ENCODE measurements around the gene CRACR2B. TPM values are rescaled to one million over a fixed set of nuclear protein-coding genes. Genes with fewer than 3 reads are reported as not detected.

Gene CRACR2B
- total and polyA plus RNA-seq, 2 of the 8 experiments (the other 6 are each of a cell fraction or from before 2014, with no cell fraction given), result 18.2 to 26.4 TPM

- TF ChIP-seq, protein P1, sequence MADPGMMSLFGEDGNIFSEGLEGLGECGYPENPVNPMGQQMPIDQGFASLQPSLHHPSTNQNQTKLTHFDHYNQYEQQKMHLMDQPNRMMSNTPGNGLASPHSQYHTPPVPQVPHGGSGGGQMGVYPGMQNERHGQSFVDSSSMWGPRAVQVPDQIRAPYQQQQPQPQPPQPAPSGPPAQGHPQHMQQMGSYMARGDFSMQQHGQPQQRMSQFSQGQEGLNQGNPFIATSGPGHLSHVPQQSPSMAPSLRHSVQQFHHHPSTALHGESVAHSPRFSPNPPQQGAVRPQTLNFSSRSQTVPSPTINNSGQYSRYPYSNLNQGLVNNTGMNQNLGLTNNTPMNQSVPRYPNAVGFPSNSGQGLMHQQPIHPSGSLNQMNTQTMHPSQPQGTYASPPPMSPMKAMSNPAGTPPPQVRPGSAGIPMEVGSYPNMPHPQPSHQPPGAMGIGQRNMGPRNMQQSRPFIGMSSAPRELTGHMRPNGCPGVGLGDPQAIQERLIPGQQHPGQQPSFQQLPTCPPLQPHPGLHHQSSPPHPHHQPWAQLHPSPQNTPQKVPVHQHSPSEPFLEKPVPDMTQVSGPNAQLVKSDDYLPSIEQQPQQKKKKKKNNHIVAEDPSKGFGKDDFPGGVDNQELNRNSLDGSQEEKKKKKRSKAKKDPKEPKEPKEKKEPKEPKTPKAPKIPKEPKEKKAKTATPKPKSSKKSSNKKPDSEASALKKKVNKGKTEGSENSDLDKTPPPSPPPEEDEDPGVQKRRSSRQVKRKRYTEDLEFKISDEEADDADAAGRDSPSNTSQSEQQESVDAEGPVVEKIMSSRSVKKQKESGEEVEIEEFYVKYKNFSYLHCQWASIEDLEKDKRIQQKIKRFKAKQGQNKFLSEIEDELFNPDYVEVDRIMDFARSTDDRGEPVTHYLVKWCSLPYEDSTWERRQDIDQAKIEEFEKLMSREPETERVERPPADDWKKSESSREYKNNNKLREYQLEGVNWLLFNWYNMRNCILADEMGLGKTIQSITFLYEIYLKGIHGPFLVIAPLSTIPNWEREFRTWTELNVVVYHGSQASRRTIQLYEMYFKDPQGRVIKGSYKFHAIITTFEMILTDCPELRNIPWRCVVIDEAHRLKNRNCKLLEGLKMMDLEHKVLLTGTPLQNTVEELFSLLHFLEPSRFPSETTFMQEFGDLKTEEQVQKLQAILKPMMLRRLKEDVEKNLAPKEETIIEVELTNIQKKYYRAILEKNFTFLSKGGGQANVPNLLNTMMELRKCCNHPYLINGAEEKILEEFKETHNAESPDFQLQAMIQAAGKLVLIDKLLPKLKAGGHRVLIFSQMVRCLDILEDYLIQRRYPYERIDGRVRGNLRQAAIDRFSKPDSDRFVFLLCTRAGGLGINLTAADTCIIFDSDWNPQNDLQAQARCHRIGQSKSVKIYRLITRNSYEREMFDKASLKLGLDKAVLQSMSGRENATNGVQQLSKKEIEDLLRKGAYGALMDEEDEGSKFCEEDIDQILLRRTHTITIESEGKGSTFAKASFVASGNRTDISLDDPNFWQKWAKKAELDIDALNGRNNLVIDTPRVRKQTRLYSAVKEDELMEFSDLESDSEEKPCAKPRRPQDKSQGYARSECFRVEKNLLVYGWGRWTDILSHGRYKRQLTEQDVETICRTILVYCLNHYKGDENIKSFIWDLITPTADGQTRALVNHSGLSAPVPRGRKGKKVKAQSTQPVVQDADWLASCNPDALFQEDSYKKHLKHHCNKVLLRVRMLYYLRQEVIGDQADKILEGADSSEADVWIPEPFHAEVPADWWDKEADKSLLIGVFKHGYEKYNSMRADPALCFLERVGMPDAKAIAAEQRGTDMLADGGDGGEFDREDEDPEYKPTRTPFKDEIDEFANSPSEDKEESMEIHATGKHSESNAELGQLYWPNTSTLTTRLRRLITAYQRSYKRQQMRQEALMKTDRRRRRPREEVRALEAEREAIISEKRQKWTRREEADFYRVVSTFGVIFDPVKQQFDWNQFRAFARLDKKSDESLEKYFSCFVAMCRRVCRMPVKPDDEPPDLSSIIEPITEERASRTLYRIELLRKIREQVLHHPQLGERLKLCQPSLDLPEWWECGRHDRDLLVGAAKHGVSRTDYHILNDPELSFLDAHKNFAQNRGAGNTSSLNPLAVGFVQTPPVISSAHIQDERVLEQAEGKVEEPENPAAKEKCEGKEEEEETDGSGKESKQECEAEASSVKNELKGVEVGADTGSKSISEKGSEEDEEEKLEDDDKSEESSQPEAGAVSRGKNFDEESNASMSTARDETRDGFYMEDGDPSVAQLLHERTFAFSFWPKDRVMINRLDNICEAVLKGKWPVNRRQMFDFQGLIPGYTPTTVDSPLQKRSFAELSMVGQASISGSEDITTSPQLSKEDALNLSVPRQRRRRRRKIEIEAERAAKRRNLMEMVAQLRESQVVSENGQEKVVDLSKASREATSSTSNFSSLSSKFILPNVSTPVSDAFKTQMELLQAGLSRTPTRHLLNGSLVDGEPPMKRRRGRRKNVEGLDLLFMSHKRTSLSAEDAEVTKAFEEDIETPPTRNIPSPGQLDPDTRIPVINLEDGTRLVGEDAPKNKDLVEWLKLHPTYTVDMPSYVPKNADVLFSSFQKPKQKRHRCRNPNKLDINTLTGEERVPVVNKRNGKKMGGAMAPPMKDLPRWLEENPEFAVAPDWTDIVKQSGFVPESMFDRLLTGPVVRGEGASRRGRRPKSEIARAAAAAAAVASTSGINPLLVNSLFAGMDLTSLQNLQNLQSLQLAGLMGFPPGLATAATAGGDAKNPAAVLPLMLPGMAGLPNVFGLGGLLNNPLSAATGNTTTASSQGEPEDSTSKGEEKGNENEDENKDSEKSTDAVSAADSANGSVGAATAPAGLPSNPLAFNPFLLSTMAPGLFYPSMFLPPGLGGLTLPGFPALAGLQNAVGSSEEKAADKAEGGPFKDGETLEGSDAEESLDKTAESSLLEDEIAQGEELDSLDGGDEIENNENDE (IDR thresholded peaks at IDR 0.05; ENCODE audit: insufficient replicate concordance, low read length), result no peak
Observed at GRCh38 chr11:826836-827145, 928 bp upstream of the CRACR2B start (continued).

All from H1 (cell line).